Measurements from ENCODE around the gene C19orf25. TPM values are rescaled to one million over a fixed set of nuclear protein-coding genes. Genes with fewer than 3 reads are reported as not detected.
A peak's percentile ranks its signal among the peaks of the same experiment; 100 is the strongest.

The C19orf25 gene
- 10 to 100 TPM; 19.1 to 22.3 TPM for total RNA-seq

GRCh38 chr19:1478934-1479707, at the start of gene C19orf25:
Gene C19orf25, minus strand, starts transcription at chr19:1479215. Its CDS starts 312 bp downstream, at chr19:1478903.
- peak within 1 kb of the TSS; percentile 68 to 82 for H3K27ac ChIP-seq

GRCh38 chr19:1527650-1528309, 48.8 kb upstream of the C19orf25 start:
- H3K27me3 ChIP-seq: peaks cover 0 to 2% of the 10 kb centered on the region in 2 donors
- no peak overlapping the region for H3K27ac ChIP-seq
- TF ChIP-seq CTCF (IDR thresholded peaks at IDR 0.05): no peak
- DNase-seq (ENCODE audit: low spot score): no peak
- no peak overlapping the region for H3K4me3 ChIP-seq
- no peaks in the 10 kb centered on the region for H3K36me3 ChIP-seq
- H3K9me3 ChIP-seq: no peaks in the 10 kb centered on the region
- H3K4me1 ChIP-seq: peaks cover 0 to 12% of the 10 kb centered on the region in 2 donors

More at GRCh38 chr19:1478934-1479707, at the start of gene C19orf25:
- TF ChIP-seq CTCF (IDR thresholded peaks at IDR 0.05): no peak
- no peaks in the 10 kb centered on the region for H3K36me3 ChIP-seq
- no peaks in the 10 kb centered on the region for H3K9me3 ChIP-seq
- H3K4me3 ChIP-seq: peak within 1 kb of the TSS; percentile 69 to 98
- H3K27me3 ChIP-seq: no peaks in the 10 kb centered on the region
- H3K4me1 ChIP-seq: peaks cover 2 to 17% of the 10 kb centered on the region in 2 donors
- peak; percentile 95 for DNase-seq (ENCODE audit: low spot score)

- Histone ChIP-seq H3K27me3 (peaks cover 0 to 2% of the 10 kb centered on the region in 2 donors), H3K27ac (no peak overlapping the region), H3K4me1 (peaks cover 0 to 12% of the 10 kb centered on the region in 2 donors), H3K4me3 (no peak overlapping the region), H3K9me3 (no peaks in the 10 kb centered on the region), H3K36me3 (no peaks in the 10 kb centered on the region)
- no peak for TF ChIP-seq CTCF (IDR thresholded peaks at IDR 0.05)
- DNase-seq (ENCODE audit: low spot score): no peak
These were observed 48.1 kb upstream of the C19orf25 start for GRCh38 chr19:1526979-1527649.

- Histone ChIP-seq H3K27ac (no peak overlapping the region), H3K36me3 (no peaks in the 10 kb centered on the region), H3K4me1 (peaks cover 0 to 12% of the 10 kb centered on the region in 2 donors), H3K4me3 (no peak overlapping the region), H3K27me3 (peaks cover 0 to 2% of the 10 kb centered on the region in 2 donors), H3K9me3 (no peaks in the 10 kb centered on the region)
- DNase-seq (ENCODE audit: low spot score): no peak
- no peak for TF ChIP-seq CTCF (IDR thresholded peaks at IDR 0.05)
These were observed 47.2 kb upstream of the C19orf25 start for GRCh38 chr19:1526066-1526778.

GRCh38 chr19:1525343-1525742, 46.3 kb upstream of the C19orf25 start:
- TF ChIP-seq CTCF (IDR thresholded peaks at IDR 0.05): no peak
- Histone ChIP-seq H3K4me1 (peaks cover 0 to 12% of the 10 kb centered on the region in 2 donors), H3K4me3 (no peak overlapping the region), H3K9me3 (no peaks in the 10 kb centered on the region), H3K36me3 (no peaks in the 10 kb centered on the region), H3K27ac (no peak overlapping the region), H3K27me3 (peaks cover 0 to 2% of the 10 kb centered on the region in 2 donors)
- no peak for DNase-seq (ENCODE audit: low spot score)
